Measurements from ENCODE around the gene ZAP70. TPM values are rescaled to one million over a fixed set of nuclear protein-coding genes. Genes with fewer than 3 reads are reported as not detected.

Gene ZAP70
- total RNA-seq, 2 experiments from 2014 or later = 40.8 to 57.9 TPM

DNA sequence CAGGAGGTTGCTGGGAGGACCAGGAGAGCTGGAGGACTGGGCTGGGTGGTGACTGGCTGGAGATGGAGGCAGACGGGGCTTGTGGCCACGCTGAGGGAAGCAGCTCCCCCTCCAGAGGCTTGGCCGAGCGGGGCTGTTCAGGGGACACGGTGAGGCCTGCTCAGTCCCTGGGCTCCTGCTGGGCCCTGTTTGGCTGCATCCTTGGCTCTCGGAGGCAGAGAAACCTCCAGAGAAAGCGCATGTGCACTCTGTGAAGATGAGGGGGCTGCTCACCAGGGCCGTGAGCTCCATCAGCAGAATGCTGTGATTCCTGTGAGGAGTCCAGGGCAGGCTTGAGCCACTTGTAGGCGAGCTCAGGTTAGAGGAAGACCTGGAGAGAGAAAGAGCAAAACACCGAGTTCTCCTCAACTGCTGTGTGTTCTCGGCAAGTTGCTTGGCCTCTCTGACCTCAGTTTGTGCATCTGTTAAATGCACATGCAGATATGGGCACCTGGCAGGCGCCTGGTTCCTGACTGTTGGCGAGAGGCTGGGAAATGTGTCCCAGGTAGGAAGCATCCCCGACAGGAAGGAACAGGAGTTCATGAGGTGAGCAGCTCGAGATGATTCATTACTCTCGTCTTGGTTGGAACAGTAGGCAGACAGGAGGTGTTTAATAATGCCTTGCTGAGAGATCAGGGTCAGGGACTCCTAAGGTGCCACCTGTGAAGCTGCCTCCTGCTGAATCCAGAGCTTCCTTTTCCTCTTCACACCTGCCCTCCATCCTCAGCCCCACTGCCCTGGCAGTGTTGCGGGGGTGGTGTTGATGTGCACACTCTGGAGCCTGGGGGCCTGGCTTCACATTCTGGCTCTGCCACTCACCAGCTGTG, 941 bp downstream of the ZAP70 start:
- Histone ChIP-seq H3K4me1 (ENCODE audit: insufficient read depth, low read length, poor library complexity, severe bottlenecking) (peaks cover 42% of the 10 kb centered on the region), H2AFZ (ENCODE audit: low read length) (peak overlapping the region; percentile 92; the same call in 1 of the 2 replicates), H3K27ac (ENCODE audit: low read depth, low read length, poor library complexity, severe bottlenecking) (peak overlapping the region; percentile 20), H3K79me2 (ENCODE audit: insufficient read depth, low read depth, low read length) (peaks cover 8% of the 10 kb centered on the region; the same call in 1 of the 2 replicates), H3K9me3 (ENCODE audit: low read length) (no peaks in the 10 kb centered on the region), H3K9me2 (ENCODE audit: insufficient read depth, low read length) (no peaks in the 10 kb centered on the region), H4K20me1 (ENCODE audit: insufficient read depth, low read length) (no peaks in the 10 kb centered on the region), H3K36me3 (ENCODE audit: insufficient read depth, low read length) (no peaks in the 10 kb centered on the region), H3K4me2 (ENCODE audit: low read length) (peak overlapping the region; percentile 73), H3K4me3 (ENCODE audit: low read depth, low read length, poor library complexity, severe bottlenecking) (peak overlapping the region; percentile 69)
- TF ChIP-seq, protein P1, sequence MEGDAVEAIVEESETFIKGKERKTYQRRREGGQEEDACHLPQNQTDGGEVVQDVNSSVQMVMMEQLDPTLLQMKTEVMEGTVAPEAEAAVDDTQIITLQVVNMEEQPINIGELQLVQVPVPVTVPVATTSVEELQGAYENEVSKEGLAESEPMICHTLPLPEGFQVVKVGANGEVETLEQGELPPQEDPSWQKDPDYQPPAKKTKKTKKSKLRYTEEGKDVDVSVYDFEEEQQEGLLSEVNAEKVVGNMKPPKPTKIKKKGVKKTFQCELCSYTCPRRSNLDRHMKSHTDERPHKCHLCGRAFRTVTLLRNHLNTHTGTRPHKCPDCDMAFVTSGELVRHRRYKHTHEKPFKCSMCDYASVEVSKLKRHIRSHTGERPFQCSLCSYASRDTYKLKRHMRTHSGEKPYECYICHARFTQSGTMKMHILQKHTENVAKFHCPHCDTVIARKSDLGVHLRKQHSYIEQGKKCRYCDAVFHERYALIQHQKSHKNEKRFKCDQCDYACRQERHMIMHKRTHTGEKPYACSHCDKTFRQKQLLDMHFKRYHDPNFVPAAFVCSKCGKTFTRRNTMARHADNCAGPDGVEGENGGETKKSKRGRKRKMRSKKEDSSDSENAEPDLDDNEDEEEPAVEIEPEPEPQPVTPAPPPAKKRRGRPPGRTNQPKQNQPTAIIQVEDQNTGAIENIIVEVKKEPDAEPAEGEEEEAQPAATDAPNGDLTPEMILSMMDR (conservative IDR thresholded peaks at IDR 0.05; ENCODE audit: low read length) = no peak
- TF ChIP-seq EZH2phosphoT487 (IDR thresholded peaks at IDR 0.05; ENCODE audit: borderline replicate concordance, low read depth, low read length) = no peak
- CTCF ChIA-PET (ENCODE audit: unreplicated experiment) = no interaction called here
- POLR2A ChIA-PET = interaction anchor here (0.6 to 2.3 kb wide), 2 partner anchors 27 to 89 kb away, joined by 4 to 5 read pairs; no protein-coding TSS in a partner anchor
- BruUV-seq (replicated peaks) = TSS peak; percentile 44
- intact Hi-C loops (cut with micrococcal nuclease; ENCODE audit: unreplicated experiment) = loop anchor here (5.0 kb wide), 1 partner anchor 673 kb away; no protein-coding TSS in a partner anchor
- DNase-seq (ENCODE audit: low spot score) = peak; percentile 16

DNA sequence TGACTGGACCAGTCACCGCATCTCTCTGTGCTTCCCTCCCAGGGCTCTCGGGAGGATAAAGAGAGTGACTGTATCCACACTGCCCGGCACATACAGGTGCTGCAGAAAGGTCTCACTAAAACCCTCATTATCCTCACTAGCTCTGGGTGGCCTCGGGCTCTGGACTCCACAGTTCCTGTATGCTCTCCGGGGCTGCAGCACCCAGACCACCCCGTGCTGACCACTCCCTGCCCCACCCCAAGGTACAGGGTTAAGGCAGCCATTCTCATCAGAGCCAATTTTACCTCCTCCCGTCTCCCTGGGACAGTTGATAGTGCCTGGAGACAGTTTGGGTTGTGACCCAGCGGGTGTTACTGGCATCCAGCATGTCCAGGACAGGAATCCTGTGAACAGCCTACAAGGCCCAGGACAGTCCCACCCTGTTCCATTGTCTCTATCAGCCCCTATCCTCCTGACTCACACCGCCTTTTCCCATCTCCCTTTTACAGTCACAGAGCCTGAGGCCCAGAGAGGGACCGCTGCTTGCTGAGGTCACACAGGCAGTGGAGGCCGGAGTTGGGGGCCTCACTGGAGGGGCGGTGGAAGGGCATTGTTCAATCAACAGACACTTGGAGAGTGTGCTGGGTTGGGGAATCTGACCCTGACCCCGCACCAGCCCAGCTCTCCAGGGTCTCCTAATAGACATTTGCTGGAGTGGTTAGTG, 1.7 kb downstream of the ZAP70 start:
- TF ChIP-seq, protein P1 (conservative IDR thresholded peaks at IDR 0.05; ENCODE audit: low read length) = no peak
- TF ChIP-seq EZH2phosphoT487 (IDR thresholded peaks at IDR 0.05; ENCODE audit: borderline replicate concordance, low read depth, low read length) = no peak
- Histone ChIP-seq H3K79me2 (ENCODE audit: insufficient read depth, low read depth, low read length) (peaks cover 8% of the 10 kb centered on the region; the same call in 1 of the 2 replicates), H3K4me1 (ENCODE audit: insufficient read depth, low read length, poor library complexity, severe bottlenecking) (peaks cover 43% of the 10 kb centered on the region), H3K4me2 (ENCODE audit: low read length) (peak overlapping the region; percentile 73), H3K36me3 (ENCODE audit: insufficient read depth, low read length) (0 out of 2 replicates have a peak, but pooled peaks cover 4% of the 10 kb centered on the region), H4K20me1 (ENCODE audit: insufficient read depth, low read length) (no peaks in the 10 kb centered on the region), H3K9me2 (ENCODE audit: insufficient read depth, low read length) (no peaks in the 10 kb centered on the region), H3K4me3 (ENCODE audit: low read depth, low read length, poor library complexity, severe bottlenecking) (peak overlapping the region; percentile 69), H3K27ac (ENCODE audit: low read depth, low read length, poor library complexity, severe bottlenecking) (no peak overlapping the region), H3K9me3 (ENCODE audit: low read length) (no peaks in the 10 kb centered on the region), H2AFZ (ENCODE audit: low read length) (no peak overlapping the region)
- no peak for DNase-seq (ENCODE audit: low spot score)
- intact Hi-C loops (cut with micrococcal nuclease; ENCODE audit: unreplicated experiment) = loop anchor here (5.0 kb wide), 1 partner anchor 672 kb away; no protein-coding TSS in a partner anchor
- no TSS peak for BruUV-seq (replicated peaks)
- ChIA-PET POLR2A (interaction anchor here (2.3 kb wide), 1 partner anchor 26 kb away, joined by 5 read pairs; no protein-coding TSS in a partner anchor), CTCF (ENCODE audit: unreplicated experiment) (no interaction called here)

Measured in OCI-LY7 (cell line).